WTC11 (cell line): ENCODE data around the gene AMBP.

Experiments
- CREB1 ChIP-seq: sonication (generic); formaldehyde crosslinking; IDR thresholded peaks from 2 replicates; pipeline ENCODE4 v1.8.0; 2023; ENCODE audit warnings: mild to moderate bottlenecking, missing genetic modification reagents
- CTCF ChIP-seq: fragments of 200-600 bp; IDR thresholded peaks from 2 replicates; pipeline ENCODE4 v1.8.0; 2022; ENCODE audit warnings: antibody characterized with exemption
- E2F1 ChIP-seq: sonication (generic); formaldehyde crosslinking; IDR thresholded peaks from 2 replicates; pipeline ENCODE4 v1.8.0; 2022; ENCODE audit warnings: mild to moderate bottlenecking, missing genetic modification reagents
- FOXP1 ChIP-seq: sonication (generic); formaldehyde crosslinking; IDR thresholded peaks from 2 replicates; pipeline ENCODE4 v1.8.0; 2022; ENCODE audit warnings: missing genetic modification reagents, mild to moderate bottlenecking, moderate library complexity, borderline replicate concordance
- GABPB1 ChIP-seq: sonication (generic); formaldehyde crosslinking; IDR thresholded peaks from 2 replicates; pipeline ENCODE4 v1.8.1; 2023; ENCODE audit warnings: mild to moderate bottlenecking, missing genetic modification reagents
- MYBL2 ChIP-seq: sonication (generic); formaldehyde crosslinking; IDR thresholded peaks from 2 replicates; pipeline ENCODE4 v1.8.1; 2023; ENCODE audit warnings: mild to moderate bottlenecking, moderate library complexity, missing genetic modification reagents
- NFYB ChIP-seq: sonication (generic); formaldehyde crosslinking; conservative IDR thresholded peaks from 2 replicates; pipeline ENCODE4 v1.8.0; 2022; ENCODE audit warnings: low read depth, missing genetic modification reagents
- PREB ChIP-seq: sonication (generic); formaldehyde crosslinking; IDR thresholded peaks from 2 replicates; pipeline ENCODE4 v1.8.1; 2022; ENCODE audit warnings: mild to moderate bottlenecking, missing genetic modification reagents, moderate library complexity, borderline replicate concordance
- RELA ChIP-seq: sonication (generic); formaldehyde crosslinking; IDR thresholded peaks from 2 replicates; pipeline ENCODE4 v1.8.1; 2022; ENCODE audit warnings: missing genetic modification reagents, mild to moderate bottlenecking, borderline replicate concordance
- ZNF121 ChIP-seq: sonication (generic); formaldehyde crosslinking; IDR thresholded peaks from 2 replicates; pipeline ENCODE4 v1.8.0; 2023; ENCODE audit warnings: missing genetic modification reagents
- ZSCAN18 ChIP-seq: fragments of 250-450 bp; sonication (Bioruptor Pico); IDR thresholded peaks from 2 replicates; pipeline ENCODE4 v2.1.2; 2022; ENCODE audit warnings: mild to moderate bottlenecking, moderate library complexity
- TF ChIP-seq, protein P1 (sequence below): sonication (generic); formaldehyde crosslinking; IDR thresholded peaks from 2 replicates; pipeline ENCODE4 v1.8.0; 2023; ENCODE audit warnings: mild to moderate bottlenecking, missing genetic modification reagents
- TF ChIP-seq, protein P2 (sequence below): sonication (generic); formaldehyde crosslinking; IDR thresholded peaks from 2 replicates; pipeline ENCODE4 v1.8.0; 2022; ENCODE audit warnings: mild to moderate bottlenecking, missing genetic modification reagents

DNA sequence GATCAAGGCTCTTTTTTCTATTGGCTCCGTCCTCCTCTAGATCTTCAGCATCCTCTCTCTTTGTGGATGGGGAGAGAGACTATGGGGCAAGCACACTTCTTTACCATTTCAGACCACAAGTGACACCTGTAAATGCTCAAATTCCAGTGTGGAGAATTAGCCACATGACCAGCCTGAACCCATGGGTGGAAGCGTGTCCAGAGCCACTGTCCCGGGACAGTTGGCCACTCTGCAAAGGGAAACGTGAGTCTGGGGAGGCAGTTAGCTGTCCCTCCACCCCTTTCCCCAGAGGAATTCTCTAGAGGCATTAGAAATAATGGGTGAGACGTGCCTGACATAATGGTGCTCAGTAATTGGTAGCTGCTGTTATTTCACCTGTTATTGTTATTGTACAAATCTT is 40.9 kb downstream of the AMBP start:
- TF ChIP-seq ZSCAN18, result no peak
- TF ChIP-seq ZNF121 (CRISPR knock-in tag), result no peak
- no peak for TF ChIP-seq CTCF
- TF ChIP-seq NFYB (CRISPR knock-in tag), result no peak
- TF ChIP-seq RELA (CRISPR knock-in tag), result no peak
- TF ChIP-seq, protein P1, sequence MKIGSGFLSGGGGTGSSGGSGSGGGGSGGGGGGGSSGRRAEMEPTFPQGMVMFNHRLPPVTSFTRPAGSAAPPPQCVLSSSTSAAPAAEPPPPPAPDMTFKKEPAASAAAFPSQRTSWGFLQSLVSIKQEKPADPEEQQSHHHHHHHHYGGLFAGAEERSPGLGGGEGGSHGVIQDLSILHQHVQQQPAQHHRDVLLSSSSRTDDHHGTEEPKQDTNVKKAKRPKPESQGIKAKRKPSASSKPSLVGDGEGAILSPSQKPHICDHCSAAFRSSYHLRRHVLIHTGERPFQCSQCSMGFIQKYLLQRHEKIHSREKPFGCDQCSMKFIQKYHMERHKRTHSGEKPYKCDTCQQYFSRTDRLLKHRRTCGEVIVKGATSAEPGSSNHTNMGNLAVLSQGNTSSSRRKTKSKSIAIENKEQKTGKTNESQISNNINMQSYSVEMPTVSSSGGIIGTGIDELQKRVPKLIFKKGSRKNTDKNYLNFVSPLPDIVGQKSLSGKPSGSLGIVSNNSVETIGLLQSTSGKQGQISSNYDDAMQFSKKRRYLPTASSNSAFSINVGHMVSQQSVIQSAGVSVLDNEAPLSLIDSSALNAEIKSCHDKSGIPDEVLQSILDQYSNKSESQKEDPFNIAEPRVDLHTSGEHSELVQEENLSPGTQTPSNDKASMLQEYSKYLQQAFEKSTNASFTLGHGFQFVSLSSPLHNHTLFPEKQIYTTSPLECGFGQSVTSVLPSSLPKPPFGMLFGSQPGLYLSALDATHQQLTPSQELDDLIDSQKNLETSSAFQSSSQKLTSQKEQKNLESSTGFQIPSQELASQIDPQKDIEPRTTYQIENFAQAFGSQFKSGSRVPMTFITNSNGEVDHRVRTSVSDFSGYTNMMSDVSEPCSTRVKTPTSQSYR, result no peak
- no peak for TF ChIP-seq FOXP1
- no peak for TF ChIP-seq CREB1 (CRISPR knock-in tag)
- no peak for TF ChIP-seq E2F1 (CRISPR knock-in tag)
- TF ChIP-seq GABPB1 (CRISPR knock-in tag), result no peak
- no peak for TF ChIP-seq PREB (CRISPR knock-in tag)
- TF ChIP-seq, protein P2, sequence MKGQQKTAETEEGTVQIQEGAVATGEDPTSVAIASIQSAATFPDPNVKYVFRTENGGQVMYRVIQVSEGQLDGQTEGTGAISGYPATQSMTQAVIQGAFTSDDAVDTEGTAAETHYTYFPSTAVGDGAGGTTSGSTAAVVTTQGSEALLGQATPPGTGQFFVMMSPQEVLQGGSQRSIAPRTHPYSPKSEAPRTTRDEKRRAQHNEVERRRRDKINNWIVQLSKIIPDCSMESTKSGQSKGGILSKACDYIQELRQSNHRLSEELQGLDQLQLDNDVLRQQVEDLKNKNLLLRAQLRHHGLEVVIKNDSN (CRISPR knock-in tag), result no peak
- TF ChIP-seq MYBL2 (CRISPR knock-in tag), result no peak
